Umbilical cord (tissue), 2 donors: ENCODE measurements around the gene ZNF732. TPM values are rescaled to one million over a fixed set of nuclear protein-coding genes. Genes with fewer than 3 reads are reported as not detected.
"Not testable (repeated sequence)": the region's sequence is repeated elsewhere in the genome, so short reads cannot be mapped to it uniquely, and the experiment has no call there.

Source experiments
- DNase-seq: peaks from one replicate; pipeline ENCODE4 v3.0.0-alpha.2; 2015; ENCODE audit warnings: low spot score
- total RNA-seq: library from RNA; depleted of rRNA; stranded (reverse); fragments of >200 nt; gene quantifications from one replicate; pipeline ENCODE4 v1.2.3, GENCODE V29; 2014; ENCODE audit warnings: low replicate concordance; ENCODE audit not compliant: insufficient read depth

ZNF732 gene
- total RNA-seq: 5.1 TPM

- DNase-seq: peak; percentile 62
These were observed at the start of gene ZNF732 for GRCh38 chr4:304969-305680. Gene ZNF732 (minus strand): TSS chr4:305474. CDS start chr4:305310, 164 bp downstream.

- no peak for DNase-seq
These were observed 34.7 kb upstream of the ZNF732 start for GRCh38 chr4:340011-340410.

GRCh38 chr4:338759-339097 is 33.5 kb upstream of the ZNF732 start:
- no peak for DNase-seq

- no peak for DNase-seq
These were observed 32.9 kb upstream of the ZNF732 start for GRCh38 chr4:337932-338758.

- peak; percentile 99 for DNase-seq
These were observed 32.1 kb upstream of the ZNF732 start, which contains the start of gene ZNF141 for GRCh38 chr4:337143-337931. Gene ZNF141 (plus strand): TSS chr4:337814. CDS start chr4:337984, 170 bp downstream.

- DNase-seq: no peak
These were observed 31.5 kb upstream of the ZNF732 start for GRCh38 chr4:336893-337142.

GRCh38 chr4:336099-336892 is 31.0 kb upstream of the ZNF732 start:
- DNase-seq: peak; percentile 23

GRCh38 chr4:335515-335914 is 30.2 kb upstream of the ZNF732 start:
- no peak for DNase-seq

- DNase-seq: no peak
These were observed 23.5 kb upstream of the ZNF732 start for GRCh38 chr4:328729-329128.

- DNase-seq: no peak
These were observed 9.1 kb upstream of the ZNF732 start for GRCh38 chr4:314296-314903.

GRCh38 chr4:309807-310206 is 4.5 kb upstream of the ZNF732 start:
- DNase-seq: no peak

- no peak for DNase-seq
These were observed 1.3 kb upstream of the ZNF732 start for GRCh38 chr4:306551-306961.

GRCh38 chr4:304516-304915 is 758 bp downstream of the ZNF732 start:
- DNase-seq: not testable (repeated sequence)

GRCh38 chr4:302381-302780 is 2.9 kb downstream of the ZNF732 start:
- DNase-seq: no peak

GRCh38 chr4:294732-295131 is 10.5 kb downstream of the ZNF732 start:
- no peak for DNase-seq

GRCh38 chr4:288891-289290 is 16.4 kb downstream of the ZNF732 start:
- DNase-seq: no peak

- DNase-seq: no peak
These were observed 31.8 kb downstream of the ZNF732 start for GRCh38 chr4:273309-274017.

- no peak for DNase-seq
These were observed 33.7 kb downstream of the ZNF732 start for GRCh38 chr4:271492-272103.

- DNase-seq: not testable (repeated sequence)
These were observed 46.0 kb downstream of the ZNF732 start for GRCh38 chr4:259240-259639.

GRCh38 chr4:256492-256891 is 48.8 kb downstream of the ZNF732 start:
- no peak for DNase-seq
